HG03378 (cell line): ENCODE results near the gene GRAMD1A.
"Not testable (repeated sequence)": the region's sequence is repeated elsewhere in the genome, so short reads cannot be mapped to it uniquely, and the experiment has no call there.

Experiments used
- ATAC-seq: cut with Tn5 transposase; IDR thresholded peaks from one replicate; pipeline ENCODE4 v1.9.1; 2021; ENCODE audit warnings: mild to moderate bottlenecking, moderate library complexity; ENCODE audit not compliant: unreplicated experiment

Gene GRAMD1A

DNA sequence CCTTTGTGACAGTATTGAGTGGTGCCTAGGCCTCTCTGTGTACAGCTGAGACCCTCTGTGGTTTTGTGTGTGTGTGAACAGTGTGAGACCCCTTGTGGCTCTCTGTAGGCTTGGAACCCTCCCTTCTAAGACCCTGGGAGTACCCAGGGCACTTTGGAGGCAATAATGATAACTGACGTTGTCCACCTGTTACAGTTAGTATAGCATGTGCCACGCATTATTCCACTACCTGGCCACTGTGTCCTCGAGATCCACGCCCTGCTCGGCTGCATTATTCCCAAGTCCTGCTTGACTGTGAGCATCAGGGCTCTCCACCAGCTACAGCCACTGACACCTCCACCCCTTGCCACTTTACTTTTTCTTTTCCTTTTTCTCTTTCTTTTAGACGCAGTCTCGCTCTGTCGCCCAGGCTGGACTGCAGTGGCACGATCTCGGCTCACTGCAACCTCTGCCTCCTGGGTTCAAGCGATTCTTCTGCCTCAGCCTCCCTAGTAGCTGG lies 2.0 kb downstream of the GRAMD1A start:
- ATAC-seq = no peak

DNA sequence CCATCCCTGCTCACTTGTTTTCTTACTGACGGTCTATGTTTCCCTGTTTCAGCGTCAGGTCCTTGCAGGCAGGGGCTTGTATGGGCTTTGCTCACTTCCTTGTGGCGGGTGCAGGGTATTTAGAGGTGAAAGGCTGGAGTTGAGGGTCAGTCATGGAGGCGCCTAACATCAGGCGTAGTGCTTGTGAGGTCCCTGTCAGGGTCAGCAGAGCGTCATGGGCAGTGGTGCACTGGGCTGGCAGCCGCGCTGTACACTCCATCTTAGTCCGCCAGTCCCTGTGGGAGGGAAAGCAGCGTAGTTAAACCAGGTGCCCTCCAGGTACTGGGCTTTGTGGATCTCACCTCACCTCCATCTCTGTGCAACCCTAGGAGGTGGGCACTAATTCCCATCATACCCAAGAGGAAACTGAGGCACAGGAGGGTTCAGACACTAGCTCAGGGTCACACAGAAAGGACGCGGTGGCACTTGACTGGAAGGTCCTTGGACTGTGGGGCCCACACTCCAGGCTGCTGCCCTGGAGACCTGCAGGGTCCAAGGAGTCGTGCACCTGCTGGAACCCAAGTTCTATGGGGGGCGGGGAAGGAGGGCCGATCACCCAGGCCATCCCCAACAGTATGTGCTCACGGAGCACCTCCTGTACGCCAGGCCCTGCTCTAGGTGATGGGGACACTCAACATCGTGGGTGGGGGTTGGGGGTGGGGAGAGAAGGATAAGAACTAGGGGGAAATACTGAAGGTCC lies 4.6 kb downstream of the GRAMD1A start:
- ATAC-seq = no peak

DNA sequence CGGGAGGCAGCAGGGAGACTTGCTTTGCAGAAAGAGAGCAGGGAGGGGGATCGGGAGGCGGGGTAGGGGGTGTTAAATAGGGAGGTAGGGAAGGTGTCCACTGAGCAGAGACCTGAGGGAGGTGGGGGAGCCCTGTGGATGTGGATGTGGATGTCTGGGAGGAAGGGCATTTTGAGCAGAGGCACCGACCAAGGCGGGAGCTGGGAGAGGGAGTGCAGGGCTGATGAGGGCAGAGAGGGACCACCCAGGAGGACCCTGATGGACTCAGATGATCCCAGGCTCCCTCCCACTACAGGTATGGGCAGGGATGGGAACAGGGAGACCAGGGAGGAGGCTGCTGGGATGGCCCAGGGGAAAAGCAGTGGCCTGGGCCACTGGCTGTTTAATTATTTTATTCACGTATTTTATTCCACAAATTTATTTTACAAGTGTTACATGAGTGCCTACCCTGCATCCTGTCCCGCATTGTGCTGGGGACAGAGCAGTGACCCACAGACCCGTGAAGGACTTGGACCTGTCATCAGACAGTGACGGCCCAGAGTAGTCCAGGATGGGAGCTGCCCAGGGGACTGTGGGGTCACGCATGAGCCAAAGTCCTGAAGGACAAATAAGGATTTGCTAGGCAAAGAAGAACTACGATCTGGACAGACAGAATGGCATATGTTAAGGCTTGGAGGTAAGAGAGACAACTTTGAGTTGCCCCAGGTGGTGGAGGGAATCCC lies 5.3 kb downstream of the GRAMD1A start:
- no peak for ATAC-seq

DNA sequence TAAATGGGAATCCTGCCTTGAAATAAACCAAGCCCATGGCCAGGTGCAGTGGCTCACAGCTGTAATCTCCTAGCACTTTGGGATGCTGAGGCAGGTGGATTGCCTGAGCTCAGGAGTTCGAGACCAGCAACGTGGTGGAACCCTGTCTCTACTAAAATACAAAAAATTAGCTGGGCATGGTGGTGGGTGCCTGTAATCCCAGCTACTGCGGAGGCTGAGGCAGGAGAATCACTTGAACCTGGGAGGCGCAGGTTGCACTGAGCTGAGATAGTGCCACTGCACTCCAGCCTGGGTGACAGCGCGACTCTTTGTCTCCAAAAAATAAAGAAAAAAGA lies 5.9 kb downstream of the GRAMD1A start:
- ATAC-seq = not testable (repeated sequence)

DNA sequence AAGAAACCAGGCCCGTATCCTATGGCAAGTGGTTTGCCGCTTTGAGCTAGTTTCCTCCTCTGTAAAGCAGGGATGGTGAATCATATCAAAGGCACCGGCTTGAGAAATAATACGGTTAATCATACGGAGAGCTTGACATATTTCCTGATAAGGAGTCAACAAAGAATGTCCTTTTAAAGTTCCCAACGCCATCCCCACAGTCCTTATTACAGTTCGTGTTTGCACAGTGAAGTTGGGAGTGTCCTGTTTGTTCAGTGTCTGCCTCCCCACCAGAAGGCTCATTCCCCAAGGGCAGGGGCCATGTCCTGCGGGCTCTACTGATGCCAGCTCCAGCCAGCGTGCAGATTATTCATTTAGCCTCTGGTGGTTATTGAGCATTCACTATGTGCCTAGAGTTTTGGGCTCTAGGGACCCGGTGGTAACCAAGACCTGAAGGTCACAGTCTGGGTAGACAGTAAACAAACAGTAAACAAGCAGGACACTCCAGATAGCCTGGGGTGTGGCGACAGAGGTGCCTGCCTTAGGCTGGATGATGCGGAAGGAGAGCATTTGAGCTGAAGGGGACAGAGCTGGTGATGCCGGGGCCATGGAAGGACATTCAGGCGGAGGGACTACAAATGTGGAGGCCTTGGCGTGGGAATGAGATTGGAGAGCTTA lies 6.3 kb downstream of the GRAMD1A start:
- no peak for ATAC-seq

DNA sequence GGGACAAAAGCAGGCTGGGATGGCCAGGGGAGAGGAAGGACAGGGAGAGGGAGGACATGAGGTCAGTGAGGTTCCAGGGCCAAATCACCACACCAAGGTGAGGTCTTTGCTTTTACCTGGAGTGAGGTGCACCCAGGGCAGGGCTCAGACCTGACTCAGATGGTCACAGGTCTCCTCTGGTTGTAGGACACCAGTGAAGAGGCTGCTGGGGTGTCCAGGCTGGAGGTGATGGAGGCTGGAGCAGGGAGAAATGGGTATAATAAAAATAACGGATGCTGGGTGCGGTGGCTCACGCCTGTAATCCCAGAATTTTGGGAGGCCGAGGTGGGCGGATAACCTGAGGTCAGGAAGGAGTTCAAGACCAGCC lies 6.9 kb downstream of the GRAMD1A start:
- no peak for ATAC-seq

DNA sequence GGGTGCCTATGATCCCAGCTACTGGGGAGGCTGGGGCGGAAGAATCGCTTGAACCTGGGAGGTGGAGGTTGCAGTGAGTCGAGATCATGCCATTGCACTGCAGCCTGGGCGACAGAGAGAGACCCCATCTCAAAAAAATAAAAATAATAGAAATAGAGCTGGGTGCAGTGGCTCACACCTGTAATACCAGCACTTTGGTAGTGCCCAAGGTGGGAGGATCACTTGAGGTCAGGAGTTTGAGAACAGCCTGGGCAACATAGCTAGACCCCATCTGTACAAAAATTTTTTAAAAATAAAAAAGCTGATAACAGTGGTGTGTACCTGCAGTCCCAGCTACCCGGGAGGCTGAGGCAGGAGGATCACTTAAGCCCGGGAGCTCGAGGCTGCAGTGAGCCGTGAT lies 7.3 kb downstream of the GRAMD1A start:
- ATAC-seq = not testable (repeated sequence)

DNA sequence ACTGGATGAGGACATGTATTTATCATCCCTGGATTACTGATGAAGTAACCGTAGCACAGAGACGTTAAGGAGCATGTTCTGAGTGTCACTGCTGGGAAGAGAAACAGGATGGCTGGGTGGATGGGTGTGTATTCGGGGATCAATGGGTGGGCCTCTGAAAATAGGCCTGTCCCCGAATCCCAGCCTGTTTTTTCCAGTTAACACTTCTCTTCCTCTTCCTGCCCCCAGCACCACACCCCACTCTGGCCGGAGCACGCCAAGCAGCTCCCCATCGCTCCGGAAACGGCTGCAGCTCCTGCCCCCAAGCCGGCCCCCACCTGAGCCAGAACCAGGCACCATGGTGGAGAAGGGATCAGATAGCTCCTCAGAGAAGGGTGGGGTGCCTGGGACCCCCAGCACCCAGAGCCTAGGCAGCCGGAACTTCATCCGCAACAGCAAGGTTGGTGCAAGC lies 8.8 kb downstream of the GRAMD1A start:
- no peak for ATAC-seq

DNA sequence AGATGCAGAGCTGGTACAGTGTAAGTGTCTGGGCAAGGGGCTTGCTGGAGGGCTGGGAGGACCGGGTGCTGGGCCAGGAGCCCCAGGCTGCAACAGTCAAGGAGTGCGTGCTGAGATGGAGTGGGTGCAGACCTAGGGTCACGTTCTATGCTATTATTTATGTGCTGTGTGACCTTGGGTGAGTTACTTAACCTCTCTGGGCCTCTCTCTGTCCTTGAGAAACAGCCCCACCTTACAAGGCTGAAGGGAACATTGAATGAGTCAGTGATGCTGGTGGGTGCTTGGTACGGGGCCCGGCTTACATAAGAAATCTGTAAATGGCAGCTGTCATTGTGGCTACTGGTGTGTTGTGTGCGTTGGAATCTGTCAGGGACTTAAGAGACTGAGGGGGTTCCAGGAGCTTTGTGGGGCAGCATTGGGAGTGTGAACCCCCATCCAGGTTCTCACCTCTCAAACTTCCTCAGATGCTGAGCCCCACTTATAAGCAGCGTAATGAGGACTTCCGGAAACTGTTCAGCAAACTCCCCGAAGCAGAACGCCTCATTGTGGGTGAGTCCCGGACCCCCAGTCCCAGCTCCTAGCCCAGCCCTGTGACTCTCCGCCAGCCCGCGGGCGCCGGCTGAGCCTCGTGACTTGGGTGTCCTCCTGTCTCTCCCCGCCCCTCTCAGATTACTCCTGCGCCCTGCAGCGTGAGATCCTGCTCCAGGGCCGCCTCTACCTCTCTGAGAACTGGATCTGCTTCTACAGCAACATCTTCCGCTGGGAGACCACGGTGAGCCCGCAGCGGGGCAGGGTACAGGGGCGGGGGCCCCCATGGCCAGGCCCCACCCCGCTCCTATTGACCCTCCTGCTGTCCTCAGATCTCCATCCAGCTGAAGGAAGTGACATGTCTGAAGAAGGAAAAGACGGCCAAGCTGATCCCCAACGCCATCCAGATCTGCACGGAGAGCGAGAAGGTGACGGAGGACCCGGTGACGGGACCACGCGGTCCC lies 9.6 kb downstream of the GRAMD1A start:
- no peak for ATAC-seq

DNA sequence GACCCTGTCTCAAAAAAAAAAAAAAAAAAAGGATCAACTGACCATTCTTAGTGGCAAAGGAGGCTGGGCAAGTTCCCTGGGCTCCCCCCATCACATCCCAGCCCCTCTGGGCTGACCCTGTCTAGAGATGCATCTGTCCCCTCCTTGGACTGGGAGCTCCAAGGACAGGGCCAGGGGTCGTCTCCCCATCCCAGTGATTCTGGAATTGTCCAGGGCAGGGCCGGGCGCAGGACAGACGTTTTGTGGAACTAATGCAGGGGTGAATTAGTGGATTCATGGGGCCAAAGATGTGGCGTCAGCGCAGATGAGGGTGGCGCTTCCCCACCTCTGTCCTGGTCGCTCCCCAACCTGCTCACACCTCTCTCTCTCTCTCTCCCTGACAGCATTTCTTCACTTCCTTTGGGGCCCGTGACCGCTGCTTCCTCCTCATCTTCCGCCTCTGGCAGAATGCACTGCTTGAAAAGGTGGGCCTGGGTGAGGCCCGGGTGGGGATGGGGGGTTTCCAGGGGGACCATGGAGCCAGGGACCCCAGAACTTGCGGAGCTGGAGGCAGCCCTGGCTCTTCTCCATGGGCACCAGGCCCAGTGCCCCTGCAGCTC lies 11.1 kb downstream of the GRAMD1A start:
- no peak for ATAC-seq

DNA sequence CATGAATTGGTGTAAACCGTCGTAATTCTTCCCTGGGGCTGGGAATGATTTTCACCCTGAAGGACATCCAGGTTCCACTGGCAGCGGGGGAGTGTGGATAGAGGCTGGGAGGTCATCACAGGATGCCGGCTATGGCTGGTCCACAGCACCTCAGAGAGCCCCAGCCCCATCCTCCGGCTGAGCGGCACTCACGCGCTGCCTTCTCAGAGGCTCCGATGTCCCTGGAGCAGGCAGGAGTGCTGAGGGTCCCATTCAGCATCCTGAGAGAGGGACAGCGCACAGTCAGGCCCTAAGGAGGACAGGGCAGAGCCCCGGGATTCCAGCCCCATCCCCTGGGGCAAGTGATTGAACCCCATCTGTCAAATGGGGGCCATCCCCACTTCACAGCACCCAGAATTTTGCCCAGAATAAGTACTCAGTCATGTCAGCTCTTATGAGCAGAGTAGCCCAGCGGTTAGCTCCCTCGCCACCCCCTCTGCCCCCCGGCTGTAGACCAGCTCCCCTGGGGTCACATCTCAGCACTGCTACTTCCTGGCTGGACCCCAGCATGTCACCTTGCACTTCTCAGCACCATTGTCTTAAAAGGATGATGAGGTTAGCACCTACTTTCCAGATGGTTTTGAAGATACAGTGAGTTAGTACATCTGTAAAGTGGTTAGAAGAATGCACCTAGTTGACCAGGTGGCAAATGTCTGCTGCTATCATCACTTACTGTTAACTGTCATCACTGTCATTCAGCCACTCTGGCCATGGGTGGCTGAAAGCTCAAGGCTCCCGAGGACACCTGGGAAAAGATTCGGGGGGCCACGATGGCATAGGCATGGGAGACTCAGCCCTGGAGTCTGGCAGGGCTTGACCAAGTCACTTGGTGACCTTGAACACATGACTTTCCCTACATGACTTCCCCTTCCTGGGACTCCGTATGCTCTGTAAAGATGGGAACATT lies 11.9 kb downstream of the GRAMD1A start:
- no peak for ATAC-seq

DNA sequence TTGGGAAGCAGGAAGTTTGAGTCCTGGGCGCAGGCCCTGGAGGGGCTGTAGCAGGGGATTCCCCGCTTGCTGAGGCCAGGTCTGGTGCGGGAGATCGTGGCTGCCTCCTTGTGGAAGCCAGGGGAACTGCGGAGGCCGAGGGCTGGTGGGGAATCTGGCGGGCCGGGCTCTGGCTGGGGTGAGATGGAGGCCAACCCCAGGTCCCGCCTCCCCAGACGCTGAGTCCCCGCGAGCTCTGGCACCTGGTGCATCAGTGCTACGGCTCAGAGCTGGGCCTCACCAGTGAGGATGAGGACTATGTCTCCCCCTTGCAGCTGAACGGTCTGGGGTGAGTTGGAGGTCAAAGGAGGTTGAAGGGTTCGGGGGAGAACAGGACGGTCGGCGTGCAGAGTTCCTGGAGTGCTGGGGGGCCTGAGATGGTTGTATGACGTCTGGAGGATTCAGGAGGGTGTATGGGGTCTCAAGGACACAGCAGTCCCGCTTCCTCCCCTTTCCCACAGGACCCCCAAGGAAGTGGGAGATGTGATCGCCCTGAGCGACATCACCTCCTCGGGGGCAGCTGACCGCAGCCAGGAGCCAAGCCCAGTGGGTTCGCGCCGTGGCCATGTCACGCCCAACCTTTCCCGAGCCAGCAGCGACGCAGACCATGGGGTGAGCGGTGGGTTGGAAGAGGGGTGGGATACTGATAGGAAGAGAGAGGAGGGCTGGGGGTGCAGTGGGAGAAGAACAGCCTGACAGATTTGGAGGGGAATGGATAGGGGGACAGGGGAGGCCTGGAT lies 13.1 kb downstream of the GRAMD1A start:
- ATAC-seq = no peak

DNA sequence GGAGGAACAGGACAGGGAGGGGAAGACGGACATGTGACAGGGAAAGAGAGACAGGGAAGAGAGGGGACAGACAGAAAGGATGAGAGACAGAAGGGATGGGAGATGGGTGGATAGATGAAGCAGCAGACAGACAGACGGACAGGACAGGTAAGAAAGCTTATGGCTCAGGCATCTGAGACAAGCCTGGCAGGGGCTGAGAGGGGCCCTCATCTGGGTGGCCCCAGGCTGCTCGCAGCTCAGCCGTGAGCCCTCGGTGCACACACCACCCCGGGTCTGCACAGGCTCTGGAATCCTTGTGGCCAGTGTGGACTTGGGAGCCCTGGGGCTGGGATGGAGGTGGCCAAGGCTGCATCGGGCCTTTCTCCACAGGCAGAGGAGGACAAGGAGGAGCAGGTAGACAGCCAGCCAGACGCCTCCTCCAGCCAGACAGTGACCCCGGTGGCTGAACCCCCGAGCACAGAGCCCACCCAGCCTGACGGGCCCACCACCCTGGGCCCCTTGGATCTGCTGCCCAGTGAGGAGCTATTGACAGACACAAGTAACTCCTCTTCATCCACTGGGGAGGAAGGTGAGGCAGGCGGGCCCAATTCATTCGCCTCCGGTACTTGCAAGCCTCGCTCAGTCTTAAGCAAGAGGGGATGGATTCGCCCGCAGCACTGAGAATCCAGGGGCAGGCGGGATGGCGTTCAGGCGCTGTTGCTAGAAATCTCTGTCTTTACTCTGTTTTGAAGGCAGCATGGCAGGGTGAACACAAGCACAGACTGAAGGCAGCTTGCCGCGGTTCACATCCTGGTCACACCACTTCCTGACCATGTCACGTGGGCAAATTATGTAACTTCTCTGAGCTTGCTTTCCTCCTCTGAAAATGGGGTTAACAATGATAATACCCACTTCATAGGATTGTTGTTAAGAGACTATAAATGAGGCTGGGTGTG lies 14.0 kb downstream of the GRAMD1A start:
- ATAC-seq = no peak

DNA sequence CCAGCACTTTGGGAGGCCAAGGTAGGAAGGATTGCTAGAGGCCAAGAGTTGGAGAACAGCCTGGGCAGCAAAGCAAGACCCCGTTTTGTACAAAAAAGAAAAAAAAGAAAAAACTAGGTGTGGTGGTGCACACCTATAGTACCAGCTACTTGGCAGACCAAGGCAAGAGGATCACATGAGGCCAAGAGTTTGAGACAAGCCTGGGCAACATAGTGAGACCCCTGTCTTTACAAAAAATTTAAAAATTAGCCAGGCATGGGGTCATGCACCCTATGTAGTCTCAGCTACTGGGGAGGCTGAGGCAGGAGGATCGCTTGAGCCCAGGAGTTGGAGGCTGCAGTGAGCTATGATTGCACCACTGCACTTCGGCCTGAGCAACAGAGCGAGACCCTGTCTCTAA lies 14.7 kb downstream of the GRAMD1A start:
- not testable (repeated sequence) for ATAC-seq

DNA sequence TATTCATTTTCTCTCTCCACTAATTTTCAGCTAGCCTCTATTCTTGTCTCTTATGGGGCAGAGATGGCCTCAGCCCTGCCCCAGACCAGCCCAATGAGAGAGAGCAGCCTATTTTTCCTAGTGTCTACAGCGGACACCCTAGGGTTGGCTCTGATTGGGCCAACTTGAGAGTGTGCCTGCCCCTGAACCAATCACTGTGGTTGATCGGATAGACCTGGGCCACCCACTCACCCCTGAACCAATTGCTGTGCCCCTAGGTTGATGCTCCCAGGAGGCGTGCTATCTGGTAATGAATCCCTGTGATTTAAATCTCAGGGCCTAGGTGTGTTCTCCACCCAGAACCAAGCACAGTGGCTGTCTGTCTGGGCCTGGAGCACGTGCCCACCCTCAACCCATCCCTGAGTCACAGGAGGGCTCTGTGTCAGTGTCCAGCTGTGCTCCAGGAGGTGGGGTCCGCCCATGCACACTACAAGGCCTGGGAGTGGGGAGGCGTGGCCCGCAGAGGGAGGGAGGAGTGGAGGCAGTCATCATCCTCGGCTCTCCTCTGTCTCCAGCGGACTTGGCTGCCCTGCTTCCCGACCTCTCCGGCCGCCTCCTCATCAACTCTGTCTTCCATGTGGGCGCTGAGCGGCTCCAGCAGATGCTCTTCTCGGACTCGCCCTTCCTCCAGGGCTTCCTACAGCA lies 15.3 kb downstream of the GRAMD1A start:
- no peak for ATAC-seq

DNA sequence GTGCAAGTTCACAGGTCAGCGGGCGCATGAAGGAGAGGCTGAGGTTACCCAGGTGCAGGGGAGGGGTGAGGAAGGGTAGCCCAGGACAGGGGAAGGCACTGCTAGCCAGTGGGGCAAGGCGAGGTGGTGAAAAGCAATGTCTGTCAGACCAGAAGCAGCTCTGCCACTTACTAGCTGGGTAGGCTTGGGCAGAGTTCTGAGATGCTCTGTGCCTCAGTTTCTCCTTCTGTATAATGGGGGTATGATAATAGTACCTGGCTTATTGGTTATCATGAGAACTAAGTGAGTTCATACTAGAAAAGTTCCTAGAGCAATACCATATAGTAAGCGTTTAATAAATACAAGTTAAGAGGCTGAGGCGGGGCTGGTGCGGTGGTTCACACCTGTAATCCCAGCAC lies 15.8 kb downstream of the GRAMD1A start:
- no peak for ATAC-seq

DNA sequence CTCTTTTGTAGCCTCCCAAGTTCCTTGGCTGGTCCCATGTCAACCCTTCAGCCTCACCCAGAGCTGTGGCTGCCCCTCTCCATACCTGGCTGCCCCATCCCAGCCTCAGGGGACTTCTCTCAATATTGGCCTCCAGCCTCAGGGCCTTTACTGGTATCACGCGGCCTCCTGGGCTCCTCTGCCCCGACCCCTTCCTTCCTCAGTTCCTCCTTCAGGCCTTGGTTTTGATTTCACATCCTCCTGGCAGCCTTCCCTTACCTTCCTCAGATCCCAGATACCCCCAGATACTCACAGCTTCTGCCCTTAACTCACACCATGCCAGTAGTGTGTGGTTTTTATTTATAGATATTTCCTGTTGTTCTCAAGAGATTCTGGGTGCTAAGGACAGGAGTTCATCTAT lies 17.4 kb downstream of the GRAMD1A start:
- no peak for ATAC-seq
